ENCODE measurements around the gene GNAI3.

The GNAI3 gene

GRCh38 chr1:109603229-109603628, 54.8 kb downstream of the GNAI3 start:
- FAIRE-seq: no peak

GRCh38 chr1:109605381-109605780, 57.0 kb downstream of the GNAI3 start:
- FAIRE-seq: no peak

- FAIRE-seq: no peak
These were observed 61.5 kb downstream of the GNAI3 start for GRCh38 chr1:109609881-109610280.

GRCh38 chr1:109610609-109611307, 62.3 kb downstream of the GNAI3 start:
- FAIRE-seq: no peak

GRCh38 chr1:109611308-109611990, 63.0 kb downstream of the GNAI3 start:
- FAIRE-seq: no peak

DNA sequence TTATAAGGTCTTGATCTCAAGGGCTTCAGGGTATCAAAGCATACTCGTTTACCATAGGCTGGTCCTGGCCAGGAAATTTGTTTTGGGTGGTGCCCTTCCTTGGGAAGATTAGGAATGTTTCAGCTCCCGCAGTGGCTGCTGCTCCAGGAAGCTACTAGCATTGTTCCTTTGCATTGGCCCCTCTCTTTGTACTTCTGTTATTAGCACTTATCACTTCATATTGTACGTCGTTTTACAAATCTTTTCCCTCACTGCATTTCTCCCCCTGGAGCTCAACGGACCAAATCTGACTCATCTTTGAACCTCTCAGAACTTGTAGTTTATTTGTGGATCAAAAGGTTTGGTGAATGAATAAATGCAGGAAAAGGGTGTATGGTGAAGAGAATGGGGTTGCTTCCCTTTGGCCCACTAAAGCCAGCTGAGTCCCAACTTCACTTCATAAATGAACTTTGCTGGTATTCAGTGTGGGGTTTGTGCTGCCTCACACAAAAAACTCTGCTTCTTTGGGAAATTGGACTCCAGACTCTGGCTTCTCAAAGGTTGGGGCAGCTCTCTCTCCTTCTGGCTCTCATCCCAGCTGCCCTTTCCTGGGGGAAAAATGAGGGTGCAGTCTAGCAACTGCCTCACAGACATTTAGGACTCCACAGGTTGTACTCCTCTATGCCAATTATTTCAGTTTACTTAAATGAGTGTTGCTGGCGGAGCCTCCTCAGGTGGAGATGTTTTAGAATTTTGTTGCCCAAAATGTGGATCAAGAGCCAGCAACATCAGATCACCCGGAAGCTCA, 65.1 kb downstream of the GNAI3 start:
- FAIRE-seq: no peak

GRCh38 chr1:109615879-109616278, 67.5 kb downstream of the GNAI3 start:
- no peak for FAIRE-seq

GRCh38 chr1:109616391-109616790, 68.0 kb downstream of the GNAI3 start:
- FAIRE-seq: no peak

GRCh38 chr1:109617291-109617801, 68.9 kb downstream of the GNAI3 start:
- FAIRE-seq: no peak

- no peak for FAIRE-seq
These were observed 70.5 kb downstream of the GNAI3 start for GRCh38 chr1:109618661-109619575.

DNA sequence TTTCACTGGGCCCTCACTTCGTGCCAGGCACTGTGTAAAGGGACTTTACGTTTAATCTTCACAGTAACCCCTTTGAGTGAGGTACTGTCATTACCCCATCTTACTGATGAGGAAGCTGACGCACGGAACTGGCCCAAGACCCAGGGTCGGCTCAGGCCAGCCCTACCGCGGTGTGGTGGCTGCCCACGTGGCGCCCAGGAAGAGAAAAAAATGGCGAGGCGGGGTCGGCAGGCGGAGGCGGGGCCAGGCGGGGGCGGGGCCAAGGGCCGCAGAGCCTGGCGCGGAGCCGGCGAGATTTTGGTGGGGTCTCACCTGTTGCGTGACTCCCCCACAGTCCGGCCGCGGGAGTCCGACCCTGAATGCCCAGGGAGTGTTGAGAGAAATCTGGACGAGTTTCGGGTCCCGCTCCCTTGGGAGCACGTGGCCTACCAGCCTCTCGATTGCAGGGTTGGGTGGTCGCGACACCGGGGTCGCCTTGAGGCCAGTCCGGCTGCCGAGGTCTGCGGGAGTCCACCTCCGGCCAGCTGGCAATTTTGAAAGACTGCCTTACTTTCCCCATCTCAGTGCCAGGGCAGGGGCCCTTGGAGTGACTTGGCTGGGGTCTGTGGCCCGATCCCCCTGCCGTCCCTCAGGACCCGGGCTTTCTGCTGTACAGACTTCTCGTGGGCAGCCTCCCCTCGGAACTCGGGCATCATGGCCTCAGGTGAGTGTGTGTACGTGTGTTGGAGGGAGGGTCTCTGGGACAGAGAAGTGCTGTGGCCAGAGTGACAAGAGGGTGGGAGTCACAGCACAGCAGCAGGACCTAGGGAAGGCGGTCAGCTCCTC, 71.4 kb downstream of the GNAI3 start, which contains the start of the genes AMPD2 and GNAT2:
Gene AMPD2, plus strand, starts transcription at position 262 of the 825 bp plus-strand sequence. CDS start 1,339 bp downstream, outside the sequence.
Gene GNAT2, minus strand, starts transcription at position 41 of the 825 bp plus-strand sequence. CDS start 6,746 bp downstream, outside the sequence.
- no peak for FAIRE-seq

GRCh38 chr1:109620401-109620791, 72.0 kb downstream of the GNAI3 start:
- FAIRE-seq: no peak

DNA sequence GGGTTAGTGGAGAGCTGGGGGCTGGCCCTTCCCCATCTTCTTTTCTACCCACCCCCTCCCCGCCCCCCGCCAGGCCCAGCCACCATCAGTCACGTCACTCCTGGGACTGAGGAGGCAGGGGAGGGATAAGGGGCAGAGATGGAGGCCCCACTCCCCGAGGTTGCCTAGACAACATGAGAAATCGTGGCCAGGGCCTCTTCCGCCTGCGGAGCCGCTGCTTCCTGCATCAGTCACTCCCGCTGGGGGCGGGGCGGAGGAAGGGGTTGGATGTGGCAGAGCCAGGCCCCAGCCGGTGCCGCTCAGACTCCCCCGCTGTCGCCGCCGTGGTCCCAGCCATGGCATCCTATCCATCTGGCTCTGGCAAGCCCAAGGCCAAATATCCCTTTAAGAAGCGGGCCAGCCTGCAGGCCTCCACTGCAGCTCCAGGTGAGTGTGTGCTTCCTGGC, 72.4 kb downstream of the GNAI3 start:
- FAIRE-seq: no peak

GRCh38 chr1:109621379-109622136, 73.1 kb downstream of the GNAI3 start:
- no peak for FAIRE-seq

DNA sequence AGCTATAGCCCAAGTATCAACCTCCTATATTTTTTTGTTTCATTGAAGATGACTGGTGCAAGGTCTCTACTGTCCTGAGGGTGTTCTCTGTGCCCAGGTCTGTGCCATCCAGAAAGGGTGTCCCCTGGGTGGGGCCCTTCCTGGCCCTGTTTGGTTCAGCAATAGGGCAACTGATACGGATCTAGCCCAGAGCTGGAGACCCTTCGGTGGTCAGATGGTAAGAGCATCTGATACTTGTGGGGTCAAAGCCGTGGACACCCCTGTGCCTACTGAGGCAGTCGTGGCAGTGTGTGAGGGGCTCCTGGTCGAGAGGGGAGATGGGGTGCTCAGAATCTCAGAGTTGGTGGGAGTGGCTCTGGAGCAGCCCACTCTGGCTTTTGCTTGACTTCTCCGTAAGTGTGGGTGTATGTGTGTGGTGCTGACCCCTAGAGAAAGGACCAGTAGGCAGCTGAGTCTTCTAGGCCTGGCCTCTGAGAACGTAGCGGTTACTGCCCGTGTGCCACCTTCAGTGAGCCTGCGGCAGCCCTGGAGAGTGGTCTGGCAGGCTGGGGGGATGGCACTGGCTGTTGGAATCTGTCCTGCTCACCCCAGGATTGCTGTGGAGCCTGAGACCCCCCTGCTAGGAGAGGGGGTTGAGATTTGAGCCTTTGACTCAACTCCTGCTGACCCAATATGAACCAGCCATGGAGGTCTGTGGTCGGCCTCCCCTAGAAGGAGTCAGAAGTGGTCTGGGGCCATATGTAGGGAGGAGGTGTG, 73.9 kb downstream of the GNAI3 start:
- no peak for FAIRE-seq

GRCh38 chr1:109622895-109623294, 74.5 kb downstream of the GNAI3 start:
- FAIRE-seq: no peak

- FAIRE-seq: no peak
These were observed 75.3 kb downstream of the GNAI3 start for GRCh38 chr1:109623601-109624161.

DNA sequence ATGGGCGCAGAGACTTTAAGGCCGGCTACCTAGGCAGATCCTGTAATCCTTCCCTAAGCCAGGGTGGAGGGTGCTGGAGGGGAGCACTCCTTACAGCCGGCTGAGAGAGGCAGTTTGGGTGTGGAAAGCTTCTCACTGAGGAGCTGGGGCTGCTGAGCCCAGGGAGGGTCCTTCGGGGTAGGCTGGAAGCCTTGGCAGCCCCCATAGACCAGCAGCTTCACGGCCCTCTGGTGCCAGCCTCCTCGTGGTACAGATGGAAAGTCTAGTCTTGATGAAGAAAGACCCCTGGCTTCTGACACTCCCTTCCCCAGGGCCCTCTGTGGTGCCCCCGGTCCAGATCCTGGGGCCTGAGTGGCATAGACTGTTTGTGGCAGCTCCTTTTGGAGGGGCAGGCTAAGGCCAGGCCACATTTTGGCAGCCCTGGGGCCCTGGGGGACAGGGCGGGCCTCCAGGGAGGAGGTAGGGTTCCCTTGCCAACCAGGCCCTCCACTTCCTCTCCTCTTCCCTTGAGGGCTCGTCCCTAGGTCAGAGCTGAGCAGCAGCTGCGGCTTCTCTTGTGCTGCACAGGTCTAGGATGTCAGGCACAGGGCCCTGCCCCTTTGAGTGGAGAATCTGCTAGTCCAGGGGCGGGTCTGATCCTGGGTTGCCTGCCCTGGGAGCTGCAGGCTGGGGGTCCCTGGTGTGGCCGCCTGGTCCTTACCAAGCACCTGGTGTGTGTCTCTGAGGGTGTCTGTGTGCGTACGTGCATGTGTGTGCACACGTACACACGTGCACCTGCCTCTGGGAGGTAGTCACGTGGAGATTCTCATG, 76.0 kb downstream of the GNAI3 start:
- no peak for FAIRE-seq
